GM13976 (cell line): ENCODE measurements around the gene P2RY13.
A peak's percentile ranks its signal among the peaks of the same experiment; 100 is the strongest.

ENCODE experiments used
- DNase-seq: peaks from one replicate; pipeline ENCODE4 v3.0.0; 2012; ENCODE audit warnings: low spot score
- in situ Hi-C: fragments of 300-500 bp; cut with MboI; formaldehyde crosslinking; loops from one replicate; pipeline ENCODE4 v1.12.0; 2022; ENCODE audit warnings: low sequenced_read_pairs, mixed read lengths, inconsistent platforms; ENCODE audit not compliant: unreplicated experiment
- TF ChIP-seq, protein P1 (sequence below): IDR thresholded peaks from 2 replicates; pipeline ENCODE4 v1.5.1; 2012; ENCODE audit warnings: borderline replicate concordance, mild to moderate bottlenecking; ENCODE audit not compliant: insufficient read depth; ENCODE audit errors: extremely low read depth, missing control alignments, control extremely low read depth

The P2RY13 gene

DNA sequence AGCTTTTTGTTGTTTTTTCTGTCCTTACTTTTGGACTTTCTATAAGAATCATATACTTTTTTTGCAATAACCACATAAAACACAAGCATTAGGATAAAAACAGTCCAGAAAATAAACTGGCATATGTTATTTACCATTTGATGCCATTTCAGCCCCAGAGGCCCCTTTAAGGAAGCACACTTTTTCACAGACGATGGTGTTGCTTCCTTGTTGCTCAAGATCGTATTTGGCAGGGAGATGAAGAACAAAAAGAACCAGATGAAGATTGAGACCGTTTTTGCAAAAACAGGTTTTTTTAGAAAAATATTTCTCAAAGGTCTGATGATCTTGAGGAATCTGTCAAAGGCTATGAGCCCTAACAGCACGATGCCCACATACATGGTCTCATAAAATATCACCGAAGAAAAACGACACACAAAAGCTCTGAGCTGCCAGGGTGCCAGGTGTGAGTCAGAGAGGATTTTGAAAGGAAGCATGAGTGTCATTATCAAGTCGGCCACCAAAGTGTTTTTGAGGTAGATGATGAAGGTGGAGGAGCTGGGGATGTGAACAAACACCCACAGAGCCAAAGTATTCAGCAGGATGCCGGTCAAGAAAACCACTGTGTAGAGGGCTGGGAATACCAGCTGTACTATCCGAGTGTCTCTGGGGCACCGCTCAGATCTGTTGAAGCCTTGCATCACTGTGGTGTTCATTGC, 902 bp downstream of the P2RY13 start:
- in situ Hi-C loops: no loop called here
- no peak for DNase-seq
- TF ChIP-seq, protein P1, sequence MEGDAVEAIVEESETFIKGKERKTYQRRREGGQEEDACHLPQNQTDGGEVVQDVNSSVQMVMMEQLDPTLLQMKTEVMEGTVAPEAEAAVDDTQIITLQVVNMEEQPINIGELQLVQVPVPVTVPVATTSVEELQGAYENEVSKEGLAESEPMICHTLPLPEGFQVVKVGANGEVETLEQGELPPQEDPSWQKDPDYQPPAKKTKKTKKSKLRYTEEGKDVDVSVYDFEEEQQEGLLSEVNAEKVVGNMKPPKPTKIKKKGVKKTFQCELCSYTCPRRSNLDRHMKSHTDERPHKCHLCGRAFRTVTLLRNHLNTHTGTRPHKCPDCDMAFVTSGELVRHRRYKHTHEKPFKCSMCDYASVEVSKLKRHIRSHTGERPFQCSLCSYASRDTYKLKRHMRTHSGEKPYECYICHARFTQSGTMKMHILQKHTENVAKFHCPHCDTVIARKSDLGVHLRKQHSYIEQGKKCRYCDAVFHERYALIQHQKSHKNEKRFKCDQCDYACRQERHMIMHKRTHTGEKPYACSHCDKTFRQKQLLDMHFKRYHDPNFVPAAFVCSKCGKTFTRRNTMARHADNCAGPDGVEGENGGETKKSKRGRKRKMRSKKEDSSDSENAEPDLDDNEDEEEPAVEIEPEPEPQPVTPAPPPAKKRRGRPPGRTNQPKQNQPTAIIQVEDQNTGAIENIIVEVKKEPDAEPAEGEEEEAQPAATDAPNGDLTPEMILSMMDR: no peak

DNA sequence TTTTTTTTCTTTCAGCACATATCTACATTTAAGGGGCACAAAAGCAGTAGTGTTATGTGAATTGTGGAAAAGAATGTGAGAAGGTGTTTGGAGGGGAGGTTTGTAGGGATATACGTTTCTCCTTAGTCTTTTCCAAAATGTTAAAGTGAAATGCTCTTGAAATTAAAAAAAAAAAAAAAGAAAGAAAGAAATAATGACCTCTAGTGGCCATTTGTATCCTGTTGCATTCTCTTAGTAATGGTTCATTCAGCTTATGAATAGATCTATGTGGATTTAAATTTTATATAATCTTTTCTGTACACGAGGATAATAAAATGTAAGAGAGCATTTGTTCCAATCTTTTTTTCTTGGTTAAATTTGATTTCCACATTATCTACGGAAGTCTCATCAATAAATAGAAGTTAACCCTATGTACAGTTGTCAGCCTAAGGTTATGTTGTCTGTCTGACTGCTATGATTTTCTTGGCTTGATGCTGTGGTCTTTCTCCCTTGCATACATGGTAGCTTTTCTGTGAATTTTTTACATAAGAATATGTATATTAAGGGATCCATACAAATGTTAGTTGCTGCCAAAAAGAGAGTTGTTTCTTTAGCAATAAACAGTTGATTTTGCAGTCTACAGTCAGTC, 1.7 kb downstream of the P2RY13 start:
- TF ChIP-seq, protein P1: peak; percentile 26
- DNase-seq: peak; percentile 17
- in situ Hi-C loops: no loop called here

DNA sequence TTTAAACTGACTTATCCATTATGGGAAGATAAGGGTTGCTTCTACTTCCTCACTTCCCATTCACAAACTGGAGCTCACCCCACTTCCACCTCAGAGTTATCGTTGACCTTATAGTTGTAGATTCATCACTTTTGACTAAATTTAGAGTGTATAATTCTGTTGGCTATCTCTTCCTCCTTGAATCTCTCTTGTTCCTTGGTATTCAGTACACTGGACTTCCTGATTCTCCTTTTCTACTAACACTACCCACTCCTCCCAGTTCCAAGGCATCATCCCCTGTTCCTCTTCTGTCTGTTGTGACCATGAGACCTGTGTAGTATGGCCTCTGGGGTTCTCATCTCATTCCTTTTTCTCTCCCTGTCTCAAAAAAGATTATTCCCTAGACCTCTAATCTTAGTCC, 6.8 kb downstream of the P2RY13 start:
- TF ChIP-seq, protein P1: no peak
- in situ Hi-C loops: no loop called here

DNA sequence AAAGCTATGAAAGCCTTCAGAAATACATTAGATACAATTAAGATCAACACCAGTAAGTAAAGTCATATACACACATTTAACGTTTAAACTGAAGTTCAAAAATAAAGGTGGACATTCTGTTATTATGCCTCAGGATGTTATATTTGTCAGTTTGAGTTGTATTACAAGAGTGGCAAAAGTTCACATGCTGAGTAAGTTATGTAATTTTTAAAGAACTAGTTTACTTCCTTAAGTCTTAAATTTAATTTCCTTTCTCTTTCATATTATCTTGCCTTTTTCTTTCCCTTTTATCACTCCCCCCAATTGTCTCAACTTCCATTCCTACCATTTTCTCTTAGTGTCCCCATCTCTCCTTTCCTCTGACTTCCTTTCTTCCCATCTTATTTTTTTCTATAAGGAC, 7.8 kb downstream of the P2RY13 start:
- in situ Hi-C loops: no loop called here
- TF ChIP-seq, protein P1: no peak
- DNase-seq: no peak

More for the DNA sequence above, 6.8 kb downstream of the P2RY13 start:
- no peak for DNase-seq

DNA sequence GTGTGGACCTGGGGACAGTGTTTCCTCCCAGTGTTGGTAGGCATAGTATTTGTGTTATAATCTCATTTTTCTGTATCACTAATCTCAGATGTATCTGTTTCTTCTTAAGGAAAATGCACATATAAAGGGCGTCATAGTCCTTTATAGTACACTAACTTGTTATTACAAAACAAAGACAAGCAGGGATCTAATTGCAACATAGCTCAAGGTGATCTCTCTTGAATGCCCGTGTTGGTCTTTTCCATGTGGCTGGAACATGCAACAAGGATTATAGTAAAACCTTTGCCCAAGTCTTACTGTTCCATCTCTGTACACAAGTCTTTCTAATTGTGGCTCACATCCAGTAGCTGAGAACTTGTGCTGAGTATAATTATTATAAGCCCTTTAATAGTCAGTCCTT, 9.2 kb downstream of the P2RY13 start:
- no peak for DNase-seq
- in situ Hi-C loops: no loop called here
- TF ChIP-seq, protein P1: no peak

DNA sequence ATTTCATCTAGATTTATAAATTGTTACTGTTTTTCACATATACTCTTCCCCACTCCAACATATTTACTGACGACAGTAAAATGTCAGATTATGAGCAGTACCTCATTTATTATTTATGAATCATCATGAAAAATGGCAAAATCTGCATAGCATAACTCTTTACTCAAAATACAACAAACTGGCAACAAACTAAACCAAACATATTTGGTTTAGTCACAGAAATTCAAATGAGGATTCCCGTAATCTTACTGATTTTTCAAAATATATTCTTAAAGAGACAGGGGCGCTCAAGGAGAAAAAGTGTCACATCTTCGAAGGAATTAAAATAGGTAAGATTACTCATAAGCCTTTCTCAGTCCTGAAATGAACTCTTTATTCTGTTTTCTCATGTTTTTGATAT, 9.7 kb downstream of the P2RY13 start:
- in situ Hi-C loops: no loop called here
- TF ChIP-seq, protein P1: no peak
- no peak for DNase-seq

DNA sequence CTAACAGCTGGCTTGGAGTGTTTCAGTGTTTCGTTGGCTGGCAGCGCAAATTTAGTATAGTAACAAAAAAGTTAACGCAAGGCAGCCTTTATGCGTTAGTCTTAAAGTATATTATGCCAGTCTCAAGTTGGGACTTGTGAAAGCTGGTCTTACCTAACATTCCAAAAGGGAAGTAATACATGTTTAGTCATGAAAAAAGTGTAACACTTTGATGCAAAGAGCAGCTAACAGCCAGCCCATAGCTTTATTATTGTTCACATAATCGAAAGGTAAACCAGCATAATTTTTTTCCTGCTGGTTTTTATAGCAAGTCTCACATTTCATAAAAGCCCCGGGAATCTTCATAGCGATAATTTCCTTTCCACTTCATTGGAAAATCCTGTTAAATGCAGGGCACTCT, 10.4 kb downstream of the P2RY13 start:
- in situ Hi-C loops: no loop called here
- TF ChIP-seq, protein P1: no peak
- DNase-seq: no peak
